Upper lobe of right lung (tissue), 1 donor: ENCODE measurements around the gene PER2. TPM values are rescaled to one million over a fixed set of nuclear protein-coding genes. Genes with fewer than 3 reads are reported as not detected.

ENCODE experiments used
- ATAC-seq: fragments of 200-7000 bp; cut with Tn5 transposase; one replicate; pipeline ENCODE4 v1.9.1; 2020; ENCODE audit warnings: mild to moderate bottlenecking, moderate library complexity
- DNase-seq: peaks from one replicate; pipeline ENCODE4 v3.0.0-alpha.2; 2020
- H3K27ac ChIP-seq: fragments of 200-600 bp; one replicate; pipeline ENCODE4 v1.8.0; 2022
- H3K27me3 ChIP-seq: fragments of 200-600 bp; one replicate; pipeline ENCODE4 v1.8.0; 2022; ENCODE audit warnings: mild to moderate bottlenecking
- H3K36me3 ChIP-seq: fragments of 200-600 bp; one replicate; pipeline ENCODE4 v1.8.0; 2022
- H3K4me1 ChIP-seq: fragments of 200-600 bp; one replicate; pipeline ENCODE4 v1.8.0; 2022
- H3K4me3 ChIP-seq: fragments of 200-600 bp; one replicate; pipeline ENCODE4 v1.8.0; 2022; ENCODE audit warnings: mild to moderate bottlenecking
- H3K9me3 ChIP-seq: fragments of 200-600 bp; one replicate; pipeline ENCODE4 v1.8.0; 2022
- CTCF ChIP-seq: fragments of 200-600 bp; IDR thresholded peaks from one replicate; pipeline ENCODE4 v1.8.0; 2022; ENCODE audit warnings: antibody characterized with exemption
- intact Hi-C: fragments of 100-400 bp; cut with DNase I; formaldehyde crosslinking; loops from one replicate; pipeline ENCODE4 v1.11.0; 2022
- total RNA-seq: library from RNA; stranded (reverse); fragmentation: NEBNext Ultra II Directional; extraction: Animal tissue kit (Norgen Biotek cat#: 25700); gene quantifications from one replicate; pipeline ENCODE4 v1.2.1, GENCODE V29; 2021
- donor health status: DM: no; HTN: yes; CAD: no; lungs with severe emphysema.

The PER2 gene
- total RNA-seq, 1 donor from 2014 or later, result 22.7 TPM

- no peak for TF ChIP-seq CTCF
- peaks cover 67% of the 10 kb centered on the region for H3K36me3 ChIP-seq
- H3K9me3 ChIP-seq, result no peaks in the 10 kb centered on the region
- no peaks in the 10 kb centered on the region for H3K27me3 ChIP-seq
- H3K27ac ChIP-seq, result no peak overlapping the region
- DNase-seq, result no peak
- intact Hi-C loops, result no loop called here
- no peak for ATAC-seq
- H3K4me1 ChIP-seq, result peaks cover 5% of the 10 kb centered on the region
- no peak overlapping the region for H3K4me3 ChIP-seq
Observed at GRCh38 chr2:238250896-238251295, 37.5 kb downstream of the PER2 start.

GRCh38 chr2:238247841-238248453 lies 40.5 kb downstream of the PER2 start:
- no peak for ATAC-seq
- no peak overlapping the region for H3K4me3 ChIP-seq
- H3K4me1 ChIP-seq, result peaks cover 5% of the 10 kb centered on the region
- no peaks in the 10 kb centered on the region for H3K27me3 ChIP-seq
- H3K36me3 ChIP-seq, result peaks cover 49% of the 10 kb centered on the region
- H3K27ac ChIP-seq, result no peak overlapping the region
- intact Hi-C loops, result no loop called here
- DNase-seq, result no peak
- no peak for TF ChIP-seq CTCF
- no peaks in the 10 kb centered on the region for H3K9me3 ChIP-seq

- no peak overlapping the region for H3K4me3 ChIP-seq
- TF ChIP-seq CTCF, result no peak
- ATAC-seq (peak; percentile 83), DNase-seq (no peak)
- H3K4me1 ChIP-seq, result peaks cover 5% of the 10 kb centered on the region
- H3K27ac ChIP-seq, result peak overlapping the region; percentile 28
- H3K27me3 ChIP-seq, result no peaks in the 10 kb centered on the region
- intact Hi-C loops, result no loop called here
- peaks cover 42% of the 10 kb centered on the region for H3K36me3 ChIP-seq
- no peaks in the 10 kb centered on the region for H3K9me3 ChIP-seq
Observed at GRCh38 chr2:238247002-238247822, 41.2 kb downstream of the PER2 start.

GRCh38 chr2:238244151-238244550 lies 44.3 kb downstream of the PER2 start:
- H3K27me3 ChIP-seq, result no peaks in the 10 kb centered on the region
- DNase-seq, result no peak
- H3K4me1 ChIP-seq, result peaks cover 9% of the 10 kb centered on the region
- ATAC-seq, result no peak
- no peak overlapping the region for H3K4me3 ChIP-seq
- peaks cover 20% of the 10 kb centered on the region for H3K36me3 ChIP-seq
- no peaks in the 10 kb centered on the region for H3K9me3 ChIP-seq
- no peak overlapping the region for H3K27ac ChIP-seq
- TF ChIP-seq CTCF, result no peak
- intact Hi-C loops, result no loop called here

GRCh38 chr2:238243496-238244076 lies 44.8 kb downstream of the PER2 start:
- Histone ChIP-seq H3K36me3 (peaks cover 20% of the 10 kb centered on the region), H3K4me1 (peaks cover 9% of the 10 kb centered on the region), H3K9me3 (no peaks in the 10 kb centered on the region), H3K4me3 (no peak overlapping the region), H3K27ac (no peak overlapping the region), H3K27me3 (peaks cover 4% of the 10 kb centered on the region)
- DNase-seq (peak; percentile 39), ATAC-seq (no peak)
- TF ChIP-seq CTCF, result no peak
- intact Hi-C loops, result no loop called here
